Breast epithelium (tissue), 3 donors: Measurements from ENCODE around the gene TMCC3.

Source experiments
- CTCF ChIP-seq, 3 donors: fragments of 450-650 bp; IDR thresholded peaks; one replicate each; pipeline ENCODE4 v1.5.1; 2016 to 2017; ENCODE audit warnings: antibody characterized with exemption in 3 of 3, mild to moderate bottlenecking in 3 of 3, moderate library complexity in 3 of 3
- POLR2AphosphoS5 ChIP-seq, 3 donors: sonication (generic); formaldehyde crosslinking; IDR thresholded peaks; one replicate each; pipeline ENCODE4 v1.6.1; 2017; ENCODE audit warnings: antibody characterized with exemption in 3 of 3

- no peak for TF ChIP-seq CTCF (IDR thresholded peaks at IDR 0.05)
- TF ChIP-seq POLR2AphosphoS5 (IDR thresholded peaks at IDR 0.05) = no peak
Observed at GRCh38 chr12:94575024-94575423, 75.3 kb downstream of the TMCC3 start.
